Coronary artery (tissue), 2 donors: Measurements from ENCODE around the gene PAPPA.

Experiments used
- DNase-seq: peaks from one replicate; pipeline ENCODE4 v3.0.0-alpha.2; 2017; ENCODE audit warnings: low spot score
- H3K27ac ChIP-seq, 2 donors: fragments of 200-600 bp; sonication (generic); one replicate each; pipeline ENCODE4 v1.5.1; 2016 to 2019
- H3K4me3 ChIP-seq: fragments of 200-600 bp; sonication (generic); 2 replicates; pipeline ENCODE4 v1.5.1; 2016; ENCODE audit warnings: mild to moderate bottlenecking, moderate library complexity
- CTCF ChIP-seq: fragments of 200-600 bp; sonication (generic); IDR thresholded peaks from one replicate; pipeline ENCODE4 v1.5.1; 2019; ENCODE audit warnings: antibody characterized with exemption

PAPPA gene

GRCh38 chr9:116403171-116403570 lies 249.6 kb downstream of the PAPPA start:
- no peak for TF ChIP-seq CTCF
- Histone ChIP-seq H3K27ac (no peak overlapping the region), H3K4me3 (no peak overlapping the region)
- no peak for DNase-seq

- DNase-seq = no peak
- Histone ChIP-seq H3K27ac (no peak overlapping the region), H3K4me3 (no peak overlapping the region)
- TF ChIP-seq CTCF = no peak
Observed at GRCh38 chr9:116404228-116404627, 250.6 kb downstream of the PAPPA start.

GRCh38 chr9:116405321-116405720 lies 251.7 kb downstream of the PAPPA start:
- no peak for DNase-seq
- no peak for TF ChIP-seq CTCF
- Histone ChIP-seq H3K4me3 (no peak overlapping the region), H3K27ac (no peak overlapping the region)

GRCh38 chr9:116406469-116406868 lies 252.9 kb downstream of the PAPPA start:
- no peak for TF ChIP-seq CTCF

GRCh38 chr9:116409129-116409528 lies 255.5 kb downstream of the PAPPA start:
- Histone ChIP-seq H3K27ac (no peak overlapping the region), H3K4me3 (no peak overlapping the region)
- TF ChIP-seq CTCF = no peak
- no peak for DNase-seq

More at GRCh38 chr9:116406469-116406868, 252.9 kb downstream of the PAPPA start:
- no peak overlapping the region for H3K27ac ChIP-seq
- H3K4me3 ChIP-seq = no peak overlapping the region
- no peak for DNase-seq

- DNase-seq = no peak
- no peak overlapping the region for H3K27ac ChIP-seq
- H3K4me3 ChIP-seq = no peak overlapping the region
- no peak for TF ChIP-seq CTCF
Observed at GRCh38 chr9:116409638-116410037, 256.0 kb downstream of the PAPPA start.

- Histone ChIP-seq H3K27ac (no peak overlapping the region), H3K4me3 (no peak overlapping the region)
- DNase-seq = no peak
- no peak for TF ChIP-seq CTCF
Observed at GRCh38 chr9:116411506-116411905, 257.9 kb downstream of the PAPPA start.
